ENCODE data around the gene ESM1.
"Not testable (repeated sequence)": the region's sequence is repeated elsewhere in the genome, so short reads cannot be mapped to it uniquely, and the experiment has no call there.

ESM1 gene

GRCh38 chr5:54985301-54986268 lies at the start of gene ESM1:
Gene ESM1 (minus strand): TSS chr5:54985593. CDS start chr5:54985517, 76 bp downstream.
- DNase-seq: peak; percentile 8

GRCh38 chr5:55033568-55033967 lies 48.2 kb upstream of the ESM1 start:
- no peak for DNase-seq

- no peak for DNase-seq
These were observed 46.1 kb upstream of the ESM1 start for GRCh38 chr5:55031492-55031891.

GRCh38 chr5:55030676-55031369 lies 45.4 kb upstream of the ESM1 start:
- no peak for DNase-seq

- no peak for DNase-seq
These were observed 44.8 kb upstream of the ESM1 start for GRCh38 chr5:55030220-55030619.

GRCh38 chr5:55027595-55027994 lies 42.2 kb upstream of the ESM1 start:
- peak; percentile 7 for DNase-seq

GRCh38 chr5:55022450-55022849 lies 37.1 kb upstream of the ESM1 start:
- no peak for DNase-seq

- DNase-seq: no peak
These were observed 36.4 kb upstream of the ESM1 start for GRCh38 chr5:55021821-55022220.

GRCh38 chr5:55021410-55021809 lies 36.0 kb upstream of the ESM1 start:
- no peak for DNase-seq

GRCh38 chr5:55010149-55010548 lies 24.8 kb upstream of the ESM1 start:
- not testable (repeated sequence) for DNase-seq

- no peak for DNase-seq
These were observed 19.3 kb upstream of the ESM1 start for GRCh38 chr5:55004729-55005128.

GRCh38 chr5:55003432-55004065 lies 18.2 kb upstream of the ESM1 start:
- DNase-seq: no peak

- not testable (repeated sequence) for DNase-seq
These were observed 16.8 kb upstream of the ESM1 start for GRCh38 chr5:55002166-55002565.

- no peak for DNase-seq
These were observed 11.7 kb upstream of the ESM1 start for GRCh38 chr5:54997081-54997480.

GRCh38 chr5:54996466-54996865 lies 11.1 kb upstream of the ESM1 start:
- no peak for DNase-seq

- no peak for DNase-seq
These were observed 9.8 kb upstream of the ESM1 start for GRCh38 chr5:54995168-54995567.

- DNase-seq: no peak
These were observed 9.2 kb upstream of the ESM1 start for GRCh38 chr5:54994628-54995027.

- DNase-seq: no peak
These were observed 7.9 kb upstream of the ESM1 start for GRCh38 chr5:54993318-54993717.

GRCh38 chr5:54991416-54991815 lies 6.0 kb upstream of the ESM1 start:
- DNase-seq: no peak

GRCh38 chr5:54990841-54991258 lies 5.5 kb upstream of the ESM1 start:
- no peak for DNase-seq

GRCh38 chr5:54988817-54989216 lies 3.4 kb upstream of the ESM1 start:
- no peak for DNase-seq

- DNase-seq: no peak
These were observed 2.8 kb upstream of the ESM1 start for GRCh38 chr5:54988218-54988617.

GRCh38 chr5:54986269-54986654 lies 869 bp upstream of the ESM1 start:
- DNase-seq: no peak

GRCh38 chr5:54981928-54982327 lies 3.5 kb downstream of the ESM1 start:
- DNase-seq: no peak
